ENCODE data around the gene CDHR2.
"Not testable (repeated sequence)": the region's sequence is repeated elsewhere in the genome, so short reads cannot be mapped to it uniquely, and the experiment has no call there.

CDHR2 gene

GRCh38 chr5:176540956-176541337 is 8.2 kb upstream of the CDHR2 start:
- DNase-seq (ENCODE audit: low read depth, low spot score): no peak

- DNase-seq (ENCODE audit: low read depth, low spot score): no peak
Observed at GRCh38 chr5:176541338-176542134, 7.6 kb upstream of the CDHR2 start.

DNA sequence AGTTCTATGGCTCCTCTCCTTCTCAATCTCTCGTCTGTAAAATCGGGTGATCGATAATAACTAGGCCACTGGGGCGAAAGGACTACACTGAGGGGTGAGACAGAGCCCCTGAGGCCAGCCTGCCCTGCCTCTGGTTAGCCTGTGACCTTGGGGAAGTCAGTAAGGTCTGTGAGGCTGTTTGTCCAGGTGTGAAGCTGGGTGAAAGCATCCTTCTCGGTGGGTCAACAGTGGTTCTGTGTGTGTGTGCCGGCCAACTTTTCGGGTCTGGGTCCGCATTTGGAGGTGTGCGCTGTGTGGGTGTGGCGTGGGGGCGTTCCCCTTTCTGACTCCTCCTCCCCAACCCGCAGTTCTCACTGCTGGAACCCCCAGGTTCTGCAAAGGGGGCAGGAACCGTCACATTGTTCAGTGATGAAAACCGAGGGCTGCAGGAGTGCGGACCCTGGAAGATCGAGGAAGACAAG is 7.0 kb upstream of the CDHR2 start:
- DNase-seq (ENCODE audit: low read depth, low spot score): no peak

DNA sequence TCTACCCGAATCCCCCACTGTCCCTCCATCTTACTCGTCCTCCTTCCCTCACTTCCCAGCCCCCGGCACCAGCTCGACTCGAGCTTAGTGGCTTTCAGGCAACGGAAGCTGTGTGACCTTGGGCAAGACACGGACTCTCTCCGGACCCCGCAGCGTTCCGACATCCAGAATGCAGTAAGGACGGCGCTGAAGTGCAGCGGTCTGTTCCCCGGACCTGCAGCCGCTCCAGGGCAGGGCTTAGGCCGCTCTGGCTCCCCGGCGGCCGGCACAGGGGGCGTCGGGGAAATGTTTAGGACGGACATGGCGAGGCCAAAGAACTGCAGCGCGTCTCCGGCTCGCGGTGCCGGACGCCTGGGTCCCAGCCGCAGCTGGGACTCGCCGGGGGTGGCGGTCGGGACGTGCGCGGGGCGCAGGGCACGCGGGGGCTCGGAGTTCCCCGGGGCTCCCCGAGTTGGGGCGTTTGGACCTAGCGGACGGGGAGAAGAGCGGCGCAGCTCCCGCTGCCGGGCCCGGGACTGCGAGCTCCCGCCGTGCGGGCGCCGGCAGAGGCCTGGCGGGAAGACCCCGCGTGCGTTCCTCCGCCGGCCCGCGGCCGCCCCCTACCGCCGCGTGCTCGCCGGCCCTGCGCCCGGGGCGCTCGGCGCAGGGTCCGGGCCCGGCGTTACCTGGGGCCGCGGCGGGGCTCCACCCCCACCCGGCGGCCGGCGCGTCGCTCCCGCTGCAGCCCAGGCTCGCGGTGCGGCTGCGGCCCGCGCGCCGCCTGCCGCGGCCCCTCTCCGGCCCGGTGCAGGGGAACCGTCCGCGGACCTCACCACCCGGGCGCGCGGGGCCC is 6.3 kb upstream of the CDHR2 start:
- DNase-seq (ENCODE audit: low read depth, low spot score): no peak

- DNase-seq (ENCODE audit: low read depth, low spot score): no peak
Observed at GRCh38 chr5:176543428-176544182, 5.5 kb upstream of the CDHR2 start.

DNA sequence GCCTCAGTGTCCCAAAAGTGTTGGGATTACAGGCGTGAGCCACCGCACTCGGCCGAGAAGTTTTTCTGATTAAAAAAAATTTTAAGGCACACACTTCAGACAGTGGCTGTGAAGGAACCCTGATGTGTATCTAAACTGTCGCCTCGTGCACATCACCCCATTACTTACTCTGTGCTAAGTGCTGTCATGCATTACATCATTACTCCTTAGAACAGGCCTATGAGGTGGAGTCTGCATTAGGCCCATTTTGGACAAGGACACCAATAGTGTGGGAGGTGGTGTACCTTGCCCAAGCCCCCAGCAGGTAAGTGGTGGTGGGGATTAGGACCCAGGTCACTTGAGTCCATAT is 3.8 kb upstream of the CDHR2 start:
- DNase-seq (ENCODE audit: low read depth, low spot score): no peak

DNA sequence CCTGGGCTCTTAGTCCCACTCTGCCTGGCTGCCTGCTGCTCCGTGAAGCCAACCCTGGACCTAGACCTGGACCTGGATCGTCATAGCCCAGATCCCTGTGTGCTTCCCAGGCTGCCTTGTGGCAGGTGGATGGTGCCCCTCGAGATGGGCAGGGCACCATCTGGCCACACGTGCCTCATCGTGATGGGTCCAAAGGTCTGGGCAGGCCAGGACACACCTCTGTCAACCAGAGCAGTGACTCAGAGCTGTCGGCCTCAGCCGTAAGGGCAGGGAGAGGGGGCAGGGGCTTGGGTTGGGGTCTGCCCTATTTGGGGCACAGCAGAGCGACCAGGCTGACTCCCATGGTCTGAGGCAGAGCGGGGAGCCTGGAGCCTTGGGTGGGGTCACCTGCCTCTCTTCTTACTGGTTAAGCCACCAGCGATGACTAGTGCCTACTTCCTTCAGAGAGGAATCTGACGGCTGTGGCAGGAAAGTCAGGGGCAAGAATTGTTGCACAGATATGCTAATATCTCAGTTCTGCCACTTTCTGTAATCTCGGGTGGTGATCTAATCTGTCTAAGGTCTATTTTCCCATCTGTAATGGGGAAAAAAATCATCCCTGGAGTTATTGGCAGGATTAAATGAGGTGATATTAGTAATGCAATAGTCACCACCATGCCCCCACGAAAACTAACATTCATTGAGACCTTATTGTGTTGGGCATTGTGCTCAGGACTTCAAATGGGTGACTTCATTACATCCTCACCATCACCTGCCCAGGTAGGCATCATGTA is 3.2 kb upstream of the CDHR2 start:
- no peak for DNase-seq (ENCODE audit: low read depth, low spot score)

DNA sequence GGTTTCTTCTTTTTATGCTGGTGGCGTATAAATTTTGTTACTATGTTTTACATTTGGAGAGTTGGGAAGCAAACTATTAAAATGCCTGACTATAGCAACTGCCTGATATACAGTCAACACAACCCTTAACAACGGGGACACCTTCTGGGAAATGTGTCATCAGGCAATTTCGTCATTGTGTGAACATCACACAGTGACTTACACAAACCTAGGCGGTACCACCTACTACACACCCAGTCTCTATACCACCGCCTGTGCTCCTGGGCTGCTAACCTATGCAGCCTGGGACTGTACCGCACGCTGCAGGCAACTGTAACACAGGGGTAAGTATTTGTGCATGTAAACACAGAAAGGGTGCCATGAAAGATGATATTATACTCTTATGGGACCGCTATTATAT is 1.3 kb upstream of the CDHR2 start:
- DNase-seq (ENCODE audit: low read depth, low spot score): no peak

GRCh38 chr5:176549871-176550270 is 729 bp downstream of the CDHR2 start:
- no peak for DNase-seq (ENCODE audit: low read depth, low spot score)

GRCh38 chr5:176550275-176550831 is 1.2 kb downstream of the CDHR2 start:
- DNase-seq (ENCODE audit: low read depth, low spot score): no peak

DNA sequence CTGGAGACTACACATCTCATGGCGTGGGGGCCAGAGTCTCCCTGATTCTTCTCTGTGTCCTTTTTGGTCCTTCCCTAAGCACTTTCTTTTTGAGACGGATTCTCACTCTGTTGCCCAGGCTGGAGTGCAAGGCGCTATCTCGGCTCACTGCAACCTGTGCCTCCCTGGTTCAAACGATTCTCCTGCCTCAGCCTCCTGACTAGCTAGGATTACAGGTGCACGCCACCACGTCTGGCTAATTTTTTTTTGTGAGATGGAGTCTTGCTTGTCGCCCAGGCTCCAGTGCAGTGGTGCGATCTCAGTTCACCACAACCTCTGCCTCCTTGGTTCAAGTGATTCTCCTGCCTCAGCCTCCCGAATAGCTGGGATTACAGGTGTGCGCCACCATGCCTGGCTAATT is 1.8 kb downstream of the CDHR2 start:
- not testable (repeated sequence) for DNase-seq (ENCODE audit: low read depth, low spot score)

DNA sequence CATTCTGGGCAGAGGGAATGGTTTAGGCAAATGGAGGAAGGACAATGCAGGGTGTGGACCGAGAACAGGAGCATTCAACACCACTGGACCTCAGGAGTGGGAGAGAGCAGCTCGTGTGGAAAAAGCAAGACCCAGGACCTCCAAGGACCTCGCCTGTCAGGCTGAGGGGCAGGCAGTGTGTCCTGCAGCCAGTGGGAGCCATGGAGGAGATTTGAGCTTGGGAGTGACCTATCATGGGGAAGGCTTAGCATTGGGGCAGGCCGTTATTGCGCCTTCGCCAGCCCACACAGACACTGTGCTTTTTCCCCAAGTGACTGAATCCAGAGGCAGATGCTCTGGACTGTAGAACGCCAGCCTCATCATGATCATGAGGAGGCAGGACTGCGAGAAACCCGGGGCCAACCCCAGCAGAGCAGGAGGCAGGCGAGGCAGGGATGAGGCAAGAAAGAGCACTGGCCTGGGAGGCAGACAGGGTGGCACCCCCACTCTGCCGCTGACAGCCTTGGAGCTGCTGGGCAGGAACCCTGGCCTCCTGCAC is 3.3 kb downstream of the CDHR2 start:
- no peak for DNase-seq (ENCODE audit: low read depth, low spot score)

DNA sequence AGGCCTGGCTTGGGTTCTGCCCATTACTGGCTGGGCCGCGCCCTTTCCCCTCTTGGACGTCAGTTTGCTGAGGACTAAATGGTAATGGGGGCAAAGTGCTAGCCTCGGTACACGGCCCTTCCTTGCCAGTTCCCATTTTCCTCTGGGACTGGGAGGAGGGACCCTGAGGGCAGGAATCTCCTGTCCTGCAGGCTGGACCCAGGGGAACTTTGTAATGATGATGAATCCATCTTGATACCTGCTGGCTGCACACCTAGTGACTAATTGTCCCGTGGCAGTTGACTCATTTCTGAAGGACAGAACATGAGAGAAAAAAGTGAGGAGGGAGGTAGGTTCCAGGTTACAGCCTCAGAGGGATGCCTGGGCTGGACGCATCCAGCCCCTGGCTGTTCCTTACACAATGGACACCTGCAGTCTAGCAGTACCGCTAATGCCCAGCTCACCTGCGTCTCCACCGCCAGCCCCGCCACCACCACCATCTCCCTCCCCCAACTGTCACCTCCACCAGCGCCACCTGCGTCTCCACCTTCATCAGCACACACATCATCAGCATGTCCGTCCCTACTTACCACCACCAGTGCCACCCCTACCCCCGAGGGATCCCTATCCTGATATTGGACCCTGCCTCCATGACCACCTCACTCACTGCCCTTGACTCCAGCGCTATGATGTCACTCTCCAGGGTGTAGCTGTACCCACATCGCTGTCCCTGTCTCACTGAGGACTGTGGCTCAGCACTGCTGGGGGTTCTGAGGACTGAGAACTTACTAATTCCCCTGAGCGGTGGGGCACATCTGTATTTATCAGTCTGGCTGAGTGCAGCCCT is 4.3 kb downstream of the CDHR2 start:
- DNase-seq (ENCODE audit: low read depth, low spot score): no peak

- no peak for DNase-seq (ENCODE audit: low read depth, low spot score)
Observed at GRCh38 chr5:176557846-176558245, 8.7 kb downstream of the CDHR2 start.

DNA sequence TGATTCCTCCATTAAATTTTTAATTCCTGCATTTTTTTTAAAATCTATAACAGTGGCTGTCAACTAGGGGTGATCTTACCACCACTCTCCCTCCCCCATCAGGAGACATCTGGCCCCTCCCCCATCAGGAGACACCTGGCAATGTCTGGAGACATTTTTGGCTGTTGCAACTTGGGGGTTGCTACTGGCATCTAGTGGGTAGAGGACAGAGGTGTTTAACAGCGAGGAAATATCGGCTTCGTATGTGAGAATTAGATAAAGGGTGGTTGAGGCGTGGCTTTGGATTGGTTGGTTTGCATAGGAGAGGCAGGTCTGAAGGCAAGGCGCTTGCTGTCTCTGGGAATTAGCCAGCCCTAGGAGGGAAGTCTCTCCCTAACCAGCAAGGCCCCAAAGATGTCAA is 10.5 kb downstream of the CDHR2 start:
- DNase-seq (ENCODE audit: low read depth, low spot score): no peak

GRCh38 chr5:176560364-176560763 is 11.2 kb downstream of the CDHR2 start:
- DNase-seq (ENCODE audit: low read depth, low spot score): no peak

DNA sequence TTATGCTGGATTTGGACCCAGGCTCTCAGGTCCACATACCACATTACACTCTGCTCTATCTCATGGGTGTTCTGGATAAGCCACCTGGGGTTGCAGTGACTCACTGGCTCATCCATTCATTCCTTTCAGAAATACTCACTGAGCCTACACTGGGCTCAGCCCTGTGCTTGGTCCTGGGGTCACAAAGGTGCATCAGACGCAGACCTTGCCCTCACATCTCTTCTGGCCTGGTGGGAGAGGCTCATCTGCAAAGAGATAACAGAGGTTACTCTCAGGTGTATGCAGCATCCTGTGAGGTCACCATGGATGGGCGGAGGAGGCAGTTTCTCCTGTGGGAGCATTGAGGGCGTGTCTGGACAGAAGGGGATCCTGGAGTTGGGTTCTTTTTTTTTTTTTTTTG is 12.1 kb downstream of the CDHR2 start:
- DNase-seq (ENCODE audit: low read depth, low spot score): no peak

GRCh38 chr5:176562189-176562588 is 13.0 kb downstream of the CDHR2 start:
- no peak for DNase-seq (ENCODE audit: low read depth, low spot score)

GRCh38 chr5:176564002-176564401 is 14.9 kb downstream of the CDHR2 start:
- DNase-seq (ENCODE audit: low read depth, low spot score): no peak

- DNase-seq (ENCODE audit: low read depth, low spot score): no peak
Observed at GRCh38 chr5:176565760-176566288, 16.7 kb downstream of the CDHR2 start.

Data from brain pericyte (primary cell).